SK-N-SH (cell line): ENCODE results near the gene ANXA8. TPM values are rescaled to one million over a fixed set of nuclear protein-coding genes. Genes with fewer than 3 reads are reported as not detected.
"Not testable (repeated sequence)": the region's sequence is repeated elsewhere in the genome, so short reads cannot be mapped to it uniquely, and the experiment has no call there.

ENCODE experiments used
- CTCF ChIA-PET: fragments of 300-600, 350-600 bp; formaldehyde crosslinking; extraction: SDS; loops from one replicate; lab custom pipeline; 2021; lab: Yijun Ruan, JAX
- POLR2A ChIA-PET: fragments of 350-600 bp; sonication (Branson Sonifier 250); formaldehyde crosslinking; extraction: SDS; loops from one replicate; lab custom pipeline; 2020; ENCODE audit warnings: antibody characterized with exemption, inconsistent platforms; lab: Yijun Ruan, JAX
- DNase-seq: peaks from one replicate; pipeline ENCODE4 v3.0.0; 2012
- H2AFZ ChIP-seq: fragments of 200-600 bp; sonication (generic); 2 replicates; pipeline ENCODE4 v1.8.1; 2016; ENCODE audit warnings: antibody characterized with exemption, mild to moderate bottlenecking, low read depth
- H3F3A ChIP-seq: fragments of 200-600 bp; sonication (generic); replicated peaks from 2 replicates; pipeline ENCODE3; 2016; ENCODE audit warnings: antibody characterized with exemption, mild to moderate bottlenecking; ENCODE audit not compliant: insufficient read depth
- H3K27ac ChIP-seq, 2 experiments: fragments of 200-500 bp in 1 of 2; fragments of 200-600 bp in 1 of 2; sonication (Bioruptor generic) in 1 of 2; sonication (generic), shearing (Covaris generic) in 1 of 2; 2 replicates each; pipeline versions ENCODE4 v1.5.1 to v1.6.1; 2014 to 2016; ENCODE audit warnings: low read depth in 2 of 2, inconsistent platforms in 1 of 2, low read length in 1 of 2, mild to moderate bottlenecking in 1 of 2, mixed read lengths in 1 of 2
- H3K27me3 ChIP-seq: fragments of 200-600 bp; sonication (generic), shearing (Covaris generic); 2 replicates; pipeline ENCODE4 v1.6.1; 2016; ENCODE audit warnings: mixed run types; ENCODE audit not compliant: insufficient read depth
- H3K36me3 ChIP-seq, 2 experiments: fragments of 200-500 bp in 1 of 2; fragments of 200-600 bp in 1 of 2; sonication (Bioruptor generic) in 1 of 2; sonication (generic) in 1 of 2; replicated peaks in 1 of 2; 2 replicates each; pipeline versions ENCODE3 to v1.5.1; 2014 to 2016; ENCODE audit warnings: low read length in 1 of 2, mild to moderate bottlenecking in 1 of 2; ENCODE audit not compliant: insufficient read depth in 2 of 2, control insufficient read depth in 1 of 2
- H3K4me1 ChIP-seq, 2 experiments: fragments of 200-500 bp in 1 of 2; fragments of 200-600 bp in 1 of 2; sonication (Bioruptor generic) in 1 of 2; sonication (generic), shearing (Covaris generic) in 1 of 2; 2 replicates each; pipeline versions ENCODE4 v1.5.1 to v1.6.1; 2014 to 2016; ENCODE audit warnings: low read depth in 1 of 2, low read length in 1 of 2, mixed run types in 1 of 2; ENCODE audit not compliant: insufficient read depth in 2 of 2, control insufficient read depth in 1 of 2
- H3K4me2 ChIP-seq: fragments of 200-600 bp; sonication (generic), shearing (Covaris generic); 2 replicates; pipeline ENCODE4 v1.6.1; 2017; ENCODE audit warnings: mixed run types
- H3K4me3 ChIP-seq, 2 experiments: fragments of 200-500 bp in 1 of 2; fragments of 200-600 bp in 1 of 2; sonication (Bioruptor generic) in 1 of 2; sonication (generic), shearing (Covaris generic) in 1 of 2; 2 replicates each; pipeline versions ENCODE4 v1.5.1 to v1.8.1; 2014 to 2016; ENCODE audit warnings: low read depth in 2 of 2, inconsistent platforms in 1 of 2, low read length in 1 of 2, mild to moderate bottlenecking in 1 of 2, mixed read lengths in 1 of 2, moderate library complexity in 1 of 2
- H3K79me2 ChIP-seq: fragments of 200-600 bp; sonication (generic); 2 replicates; pipeline ENCODE4 v1.8.1; 2017; ENCODE audit warnings: mild to moderate bottlenecking; ENCODE audit not compliant: insufficient read depth
- H3K9ac ChIP-seq: fragments of 200-600 bp; sonication (generic); 2 replicates; pipeline ENCODE4 v1.6.1; 2017; ENCODE audit warnings: mixed run types
- H3K9me2 ChIP-seq: fragments of 200-600 bp; sonication (generic); 2 replicates; pipeline ENCODE4 v1.6.1; 2017; ENCODE audit warnings: mixed run types
- H3K9me3 ChIP-seq: fragments of 200-600 bp; sonication (generic); 2 replicates; pipeline ENCODE4 v1.6.1; 2017; ENCODE audit warnings: mixed run types, mild to moderate bottlenecking, moderate library complexity
- H4K20me1 ChIP-seq: fragments of 200-600 bp; sonication (generic); 2 replicates; pipeline ENCODE4 v1.6.1; 2017; ENCODE audit warnings: mild to moderate bottlenecking, mixed run types; ENCODE audit not compliant: insufficient read depth
- WGBS: methylation state at CpG from one replicate; pipeline ENCODE4 v1.1.6; 2017; ENCODE audit warnings: low lambda C conversion rate; 5-methylcytosine and 5-hydroxymethylcytosine counted together
- polyA plus RNA-seq, 3 experiments: library from polyadenylated mRNA; depleted of rRNA; stranded (reverse); fragments of >200 nt; gene quantifications; 2 replicates each; pipeline ENCODE4 v1.2.3, GENCODE V29; 2012

The ANXA8 gene, protein sequence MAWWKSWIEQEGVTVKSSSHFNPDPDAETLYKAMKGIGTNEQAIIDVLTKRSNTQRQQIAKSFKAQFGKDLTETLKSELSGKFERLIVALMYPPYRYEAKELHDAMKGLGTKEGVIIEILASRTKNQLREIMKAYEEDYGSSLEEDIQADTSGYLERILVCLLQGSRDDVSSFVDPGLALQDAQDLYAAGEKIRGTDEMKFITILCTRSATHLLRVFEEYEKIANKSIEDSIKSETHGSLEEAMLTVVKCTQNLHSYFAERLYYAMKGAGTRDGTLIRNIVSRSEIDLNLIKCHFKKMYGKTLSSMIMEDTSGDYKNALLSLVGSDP
- polyA plus RNA-seq (2012; rRNA removed) = 0.15 and 0.41 TPM in 2 replicates
- 0.22 and 0.28 TPM in 2 replicates for polyA plus RNA-seq (2012; cell fraction: cytosol; rRNA removed)
- 0.69 and 1.1 TPM in 2 replicates for polyA plus RNA-seq (2012; cell fraction: nucleus; rRNA removed)

DNA sequence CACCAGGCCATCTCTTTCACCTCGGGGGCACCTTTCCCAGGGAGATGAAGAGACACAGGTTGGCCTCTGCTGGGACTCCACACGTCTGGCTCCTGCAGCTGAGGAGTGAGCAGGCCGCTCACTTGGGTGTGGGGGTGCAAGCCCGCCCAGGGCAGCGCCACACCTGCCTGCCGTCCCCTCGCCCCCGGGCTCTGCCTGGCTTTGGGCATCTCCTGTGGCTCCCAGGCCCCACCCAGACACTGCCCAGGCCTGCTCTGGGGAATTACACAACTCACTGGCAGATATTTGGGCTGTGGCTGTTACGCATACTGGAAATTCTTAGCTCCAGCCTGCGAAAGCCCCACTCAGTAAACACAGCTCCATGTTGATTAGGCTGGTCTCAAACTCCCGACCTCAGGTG is at the start of gene ANXA8:
ANXA8 (minus strand) TSS at position 193 of the 400 bp plus-strand sequence; CDS start at position 11, 182 bp downstream.
- H3K4me2 ChIP-seq, H3K36me3 ChIP-seq, H3K79me2 ChIP-seq, H3K9ac ChIP-seq, DNase-seq, H3K9me3 ChIP-seq, H3K4me3 ChIP-seq, H3F3A ChIP-seq, POLR2A ChIA-PET, H3K9me2 ChIP-seq, H3K4me1 ChIP-seq, H2AFZ ChIP-seq, CTCF ChIA-PET, H3K27me3 ChIP-seq, H3K27ac ChIP-seq, H4K20me1 ChIP-seq: not testable (repeated sequence)
- WGBS = 89% methylated on average over 6 of the region's 11 CpGs

DNA sequence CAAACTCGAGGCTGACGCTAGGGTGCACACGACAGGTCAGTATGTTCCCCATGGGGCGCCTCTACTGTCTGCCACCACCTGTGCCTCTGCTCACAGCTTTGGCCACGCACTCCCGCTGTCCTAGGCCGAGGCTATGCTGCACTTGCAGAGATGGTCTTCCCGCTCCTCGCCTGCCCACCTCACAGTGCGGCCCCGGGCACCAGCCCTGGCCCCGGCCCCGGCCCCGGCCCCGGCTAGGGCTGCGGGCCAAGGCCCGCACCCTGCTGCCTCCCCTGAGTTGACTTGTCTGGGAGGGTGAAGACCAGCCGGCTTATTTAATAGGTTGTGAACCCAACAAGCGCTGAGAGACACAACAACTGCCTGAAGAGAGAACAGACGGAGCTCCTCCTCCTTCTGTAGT is 39.6 kb upstream of the ANXA8 start, which contains the start of gene AGAP9:
AGAP9 (minus strand) TSS at position 164 of the 400 bp plus-strand sequence; CDS start at position 52, 112 bp downstream.
- H3K9me3 ChIP-seq, H3K9me2 ChIP-seq, DNase-seq, H3K9ac ChIP-seq, POLR2A ChIA-PET, H4K20me1 ChIP-seq, CTCF ChIA-PET, H3K4me1 ChIP-seq, H3K79me2 ChIP-seq, H3K27ac ChIP-seq, H3K4me2 ChIP-seq, H3K27me3 ChIP-seq, H3K36me3 ChIP-seq, H3F3A ChIP-seq, H3K4me3 ChIP-seq, H2AFZ ChIP-seq: not testable (repeated sequence)
- WGBS = no CpG with 5 or more reads among the region's 20 CpGs

DNA sequence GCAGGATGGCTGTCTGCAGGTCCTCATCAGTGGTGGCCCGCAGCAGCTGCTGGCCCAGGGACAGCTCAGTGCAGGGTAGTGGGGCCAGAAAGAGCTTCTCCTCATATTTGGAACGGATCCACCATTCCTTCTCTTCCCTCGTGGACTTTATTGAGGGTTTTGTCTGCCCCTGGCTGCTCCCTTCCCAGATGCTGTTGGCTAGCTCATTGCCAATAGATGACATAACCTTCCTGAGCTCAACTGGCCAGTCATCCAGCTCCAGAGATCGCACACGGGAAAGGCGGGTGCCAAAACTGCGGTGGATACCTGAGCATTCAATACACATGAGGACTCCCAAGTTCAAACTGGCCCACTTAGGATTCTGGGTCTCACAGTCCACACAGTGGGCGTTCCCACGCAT is 18.4 kb upstream of the ANXA8 start:
- H3K9me3 ChIP-seq, POLR2A ChIA-PET, DNase-seq, H3K4me2 ChIP-seq, H3K9ac ChIP-seq, H3K79me2 ChIP-seq, H3K27ac ChIP-seq, H3F3A ChIP-seq, H3K27me3 ChIP-seq, H2AFZ ChIP-seq, H4K20me1 ChIP-seq, CTCF ChIA-PET, H3K4me1 ChIP-seq, H3K9me2 ChIP-seq, H3K36me3 ChIP-seq, H3K4me3 ChIP-seq: not testable (repeated sequence)
- WGBS = 99% methylated on average over 7 of the region's 9 CpGs

DNA sequence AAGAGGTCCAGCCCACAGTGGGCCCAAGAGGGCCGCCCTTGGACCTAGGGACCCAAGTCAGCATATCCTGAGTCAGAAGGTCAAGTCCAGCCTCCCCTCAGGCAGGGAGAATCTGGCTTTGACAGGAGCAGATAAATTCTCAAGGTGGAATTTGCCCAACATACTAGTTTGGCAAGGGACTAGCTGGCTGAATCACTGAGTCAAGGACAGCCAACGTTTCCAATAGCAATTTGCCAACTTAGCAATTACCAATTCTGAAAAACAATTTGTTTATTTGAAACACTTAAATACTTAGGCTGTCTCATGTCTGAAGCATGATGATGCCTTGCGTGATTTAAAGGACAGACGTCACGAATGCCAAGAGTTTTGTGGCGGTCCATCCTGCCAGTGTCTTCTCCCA is 10.3 kb upstream of the ANXA8 start:
- H3K27me3 ChIP-seq, H3K4me1 ChIP-seq, H2AFZ ChIP-seq, H3K9ac ChIP-seq, H3K9me2 ChIP-seq, CTCF ChIA-PET, H3K9me3 ChIP-seq, H3F3A ChIP-seq, H3K36me3 ChIP-seq, H4K20me1 ChIP-seq, POLR2A ChIA-PET, H3K27ac ChIP-seq, H3K79me2 ChIP-seq, H3K4me3 ChIP-seq, H3K4me2 ChIP-seq, DNase-seq: not testable (repeated sequence)
- WGBS = no CpG with 5 or more reads among the region's 6 CpGs

DNA sequence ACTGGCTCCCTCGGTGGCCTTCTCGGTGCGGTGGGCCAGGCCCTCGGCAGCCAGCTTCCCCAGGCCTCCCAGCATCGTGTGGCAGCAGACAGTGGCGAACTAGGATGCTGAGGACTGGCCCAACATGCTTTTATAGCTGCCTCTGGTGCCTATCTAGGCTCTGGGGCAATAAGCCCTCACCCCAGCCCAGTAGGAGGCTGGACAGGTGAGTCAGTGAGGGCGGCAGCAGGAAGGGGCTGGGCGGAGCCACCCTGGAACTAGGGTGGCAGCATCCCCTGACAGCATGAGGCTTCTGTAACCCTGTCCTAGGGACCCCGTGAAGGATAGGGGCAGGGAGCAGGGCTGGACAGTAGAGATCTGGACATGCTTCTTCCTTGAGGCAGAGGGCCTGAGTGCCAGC is 7.7 kb upstream of the ANXA8 start, which contains the start of gene FAM25G:
FAM25G (minus strand) TSS at position 101 of the 400 bp plus-strand sequence; CDS start at position 75, 26 bp downstream.
- H3K4me3 ChIP-seq, DNase-seq: not testable (repeated sequence)

DNA sequence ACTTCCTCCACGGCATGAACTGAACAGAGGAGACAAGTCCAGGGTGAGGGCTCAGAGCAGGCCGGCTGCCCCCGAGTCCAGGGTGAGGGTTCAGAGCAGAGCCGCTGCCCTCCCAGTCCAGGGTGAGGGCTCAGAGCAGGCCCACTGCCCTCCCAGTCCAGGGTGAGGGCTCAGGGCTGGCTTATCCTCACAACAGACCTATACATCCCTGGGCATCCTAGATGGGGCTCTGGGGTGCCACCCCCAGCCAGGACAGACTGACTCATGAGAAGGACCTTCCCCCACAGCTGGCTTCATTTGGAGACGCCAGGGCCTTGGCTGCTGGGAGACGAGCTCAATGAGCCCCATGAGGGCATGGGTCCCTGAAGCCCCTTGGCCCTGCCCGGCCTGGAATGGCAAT is 5.7 kb upstream of the ANXA8 start:
- H3K9ac ChIP-seq, H3F3A ChIP-seq, DNase-seq, H3K9me2 ChIP-seq, H3K27ac ChIP-seq, H3K27me3 ChIP-seq, H3K9me3 ChIP-seq, H3K79me2 ChIP-seq, H3K36me3 ChIP-seq, H2AFZ ChIP-seq, H3K4me1 ChIP-seq, H3K4me3 ChIP-seq, H3K4me2 ChIP-seq, H4K20me1 ChIP-seq, CTCF ChIA-PET, POLR2A ChIA-PET: not testable (repeated sequence)
- WGBS = no CpG with 5 or more reads among the region's 7 CpGs

More for the DNA sequence above, 7.7 kb upstream of the ANXA8 start, which contains the start of gene FAM25G:
- H3K4me1 ChIP-seq, H3K9me3 ChIP-seq, H3F3A ChIP-seq, H3K36me3 ChIP-seq, H3K79me2 ChIP-seq, H2AFZ ChIP-seq, H3K9me2 ChIP-seq, H4K20me1 ChIP-seq, H3K27ac ChIP-seq, POLR2A ChIA-PET, CTCF ChIA-PET, H3K4me2 ChIP-seq, H3K27me3 ChIP-seq, H3K9ac ChIP-seq: not testable (repeated sequence)
- WGBS = 95% methylated on average over 4 of the region's 9 CpGs
